D721Med (cell line): ENCODE data around the gene PSMD5.

ENCODE experiments used
- DNase-seq: peaks from one replicate; pipeline ENCODE4 v3.0.0; 2011; ENCODE audit warnings: low spot score; ENCODE audit not compliant: insufficient read length
- FAIRE-seq: peaks from 2 replicates; lab custom pipeline; 2011; peaks lifted over from hg19 to GRCh38; lab: Jason Lieb, UNC
- TF ChIP-seq, protein P1 (sequence below): IDR thresholded peaks from 2 replicates; pipeline ENCODE4 v1.5.1; 2012; ENCODE audit warnings: mild to moderate bottlenecking, control low read depth; ENCODE audit not compliant: insufficient read depth; ENCODE audit errors: missing control alignments

The PSMD5 gene

DNA sequence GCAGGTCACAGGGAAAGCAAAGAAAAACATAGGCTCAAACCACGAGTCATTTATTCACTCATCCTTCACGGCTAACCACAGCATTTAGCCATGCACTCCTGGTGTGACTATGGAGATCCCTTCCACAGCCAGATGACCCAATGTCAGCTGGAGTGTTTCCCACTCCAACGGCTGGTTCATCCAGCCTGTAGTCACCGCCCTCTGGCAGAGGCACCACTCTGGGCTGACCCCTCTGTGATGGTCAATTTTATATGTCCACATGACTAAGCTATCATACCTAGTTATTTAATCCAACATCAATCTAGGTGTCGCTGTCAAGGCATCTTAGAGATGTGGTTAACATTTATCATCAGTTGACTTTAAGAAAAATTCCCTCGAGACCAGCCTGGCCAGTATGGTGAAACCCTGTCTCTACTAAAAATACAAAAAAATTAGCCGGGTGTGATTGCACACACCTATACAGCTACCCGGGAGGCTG lies 43.8 kb upstream of the PSMD5 start:
- TF ChIP-seq, protein P1, sequence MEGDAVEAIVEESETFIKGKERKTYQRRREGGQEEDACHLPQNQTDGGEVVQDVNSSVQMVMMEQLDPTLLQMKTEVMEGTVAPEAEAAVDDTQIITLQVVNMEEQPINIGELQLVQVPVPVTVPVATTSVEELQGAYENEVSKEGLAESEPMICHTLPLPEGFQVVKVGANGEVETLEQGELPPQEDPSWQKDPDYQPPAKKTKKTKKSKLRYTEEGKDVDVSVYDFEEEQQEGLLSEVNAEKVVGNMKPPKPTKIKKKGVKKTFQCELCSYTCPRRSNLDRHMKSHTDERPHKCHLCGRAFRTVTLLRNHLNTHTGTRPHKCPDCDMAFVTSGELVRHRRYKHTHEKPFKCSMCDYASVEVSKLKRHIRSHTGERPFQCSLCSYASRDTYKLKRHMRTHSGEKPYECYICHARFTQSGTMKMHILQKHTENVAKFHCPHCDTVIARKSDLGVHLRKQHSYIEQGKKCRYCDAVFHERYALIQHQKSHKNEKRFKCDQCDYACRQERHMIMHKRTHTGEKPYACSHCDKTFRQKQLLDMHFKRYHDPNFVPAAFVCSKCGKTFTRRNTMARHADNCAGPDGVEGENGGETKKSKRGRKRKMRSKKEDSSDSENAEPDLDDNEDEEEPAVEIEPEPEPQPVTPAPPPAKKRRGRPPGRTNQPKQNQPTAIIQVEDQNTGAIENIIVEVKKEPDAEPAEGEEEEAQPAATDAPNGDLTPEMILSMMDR = no peak
- no peak for DNase-seq
- no peak for FAIRE-seq

- no peak for DNase-seq
- no peak for FAIRE-seq
- TF ChIP-seq, protein P1 = no peak
Observed at GRCh38 chr9:120885958-120886357, 43.2 kb upstream of the PSMD5 start.

GRCh38 chr9:120885457-120885856 lies 42.7 kb upstream of the PSMD5 start:
- DNase-seq (no peak), FAIRE-seq (no peak)
- TF ChIP-seq, protein P1 = no peak

- DNase-seq (no peak), FAIRE-seq (no peak)
- TF ChIP-seq, protein P1 = no peak
Observed at GRCh38 chr9:120883608-120883996, 40.9 kb upstream of the PSMD5 start.

- FAIRE-seq = no peak
- DNase-seq = no peak
- TF ChIP-seq, protein P1 = no peak
Observed at GRCh38 chr9:120882935-120883607, 40.3 kb upstream of the PSMD5 start.

GRCh38 chr9:120879446-120879845 lies 36.7 kb upstream of the PSMD5 start:
- DNase-seq (no peak), FAIRE-seq (no peak)
- TF ChIP-seq, protein P1 = no peak
